ENCODE data around the gene MRPS23.

The MRPS23 gene

GRCh38 chr17:57849874-57850754, at the start of gene MRPS23 (continued):
- TF ChIP-seq, protein P1, sequence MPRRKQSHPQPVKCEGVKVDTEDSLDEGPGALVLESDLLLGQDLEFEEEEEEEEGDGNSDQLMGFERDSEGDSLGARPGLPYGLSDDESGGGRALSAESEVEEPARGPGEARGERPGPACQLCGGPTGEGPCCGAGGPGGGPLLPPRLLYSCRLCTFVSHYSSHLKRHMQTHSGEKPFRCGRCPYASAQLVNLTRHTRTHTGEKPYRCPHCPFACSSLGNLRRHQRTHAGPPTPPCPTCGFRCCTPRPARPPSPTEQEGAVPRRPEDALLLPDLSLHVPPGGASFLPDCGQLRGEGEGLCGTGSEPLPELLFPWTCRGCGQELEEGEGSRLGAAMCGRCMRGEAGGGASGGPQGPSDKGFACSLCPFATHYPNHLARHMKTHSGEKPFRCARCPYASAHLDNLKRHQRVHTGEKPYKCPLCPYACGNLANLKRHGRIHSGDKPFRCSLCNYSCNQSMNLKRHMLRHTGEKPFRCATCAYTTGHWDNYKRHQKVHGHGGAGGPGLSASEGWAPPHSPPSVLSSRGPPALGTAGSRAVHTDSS (tag by site-specific recombination; IDR thresholded peaks at IDR 0.05), result no peak
- TF ChIP-seq ZNF138 (tag by site-specific recombination; IDR thresholded peaks at IDR 0.05; ENCODE audit: borderline replicate concordance) (no peak), ZBTB17 (tag by site-specific recombination; IDR thresholded peaks at IDR 0.05) (peak; percentile 100), ZNF366 (tag by site-specific recombination; conservative IDR thresholded peaks at IDR 0.05) (peak; percentile 50), YY2 (tag by site-specific recombination; IDR thresholded peaks at IDR 0.05) (peak; percentile 93), ZNF121 (tag by site-specific recombination; IDR thresholded peaks at IDR 0.05) (no peak), ZNF776 (tag by site-specific recombination; IDR thresholded peaks at IDR 0.05; ENCODE audit: borderline replicate concordance) (no peak), ZNF184 (tag by site-specific recombination; IDR thresholded peaks at IDR 0.05) (peak; percentile 86; the same call in 1 of the 2 replicates), ZNF175 (tag by site-specific recombination; IDR thresholded peaks at IDR 0.05) (no peak), ZNF133 (tag by site-specific recombination; IDR thresholded peaks at IDR 0.05) (no peak), ZNF621 (tag by site-specific recombination; IDR thresholded peaks at IDR 0.05) (no peak), ZNF354C (tag by site-specific recombination; IDR thresholded peaks at IDR 0.05; ENCODE audit: borderline replicate concordance, low read depth) (no peak), ZFP41 (tag by site-specific recombination; IDR thresholded peaks at IDR 0.05; ENCODE audit: borderline replicate concordance) (no peak), EGR2 (tag by site-specific recombination; IDR thresholded peaks at IDR 0.05; ENCODE audit: low read depth) (peak; percentile 51), ZNF707 (tag by site-specific recombination; IDR thresholded peaks at IDR 0.05) (no peak), MZF1 (tag by site-specific recombination; IDR thresholded peaks at IDR 0.05; ENCODE audit: borderline replicate concordance) (peak; percentile 64; the same call in 1 of the 2 replicates), GLI2 (tag by site-specific recombination; IDR thresholded peaks at IDR 0.05; ENCODE audit: borderline replicate concordance, low read depth) (no peak), ZNF514 (tag by site-specific recombination; IDR thresholded peaks at IDR 0.05) (no peak), SP2 (tag by site-specific recombination; IDR thresholded peaks at IDR 0.05) (peak; percentile 86), ZBTB8A (tag by site-specific recombination; IDR thresholded peaks at IDR 0.05) (peak; percentile 94), ZNF623 (tag by site-specific recombination; IDR thresholded peaks at IDR 0.05) (no peak; the same call in 1 of the 2 replicates), ZNF692 (tag by site-specific recombination; IDR thresholded peaks at IDR 0.05) (peak; percentile 87), ZBTB21 (tag by site-specific recombination; IDR thresholded peaks at IDR 0.05) (0 out of 2 replicates have a peak, but pooled peaks have one; percentile 73), ZNF292 (tag by site-specific recombination; IDR thresholded peaks at IDR 0.05; ENCODE audit: borderline replicate concordance, low read depth) (no peak), ZNF48 (tag by site-specific recombination; IDR thresholded peaks at IDR 0.05) (no peak), ZNF211 (tag by site-specific recombination; IDR thresholded peaks at IDR 0.05; ENCODE audit: low read depth) (no peak), ZNF114 (tag by site-specific recombination; IDR thresholded peaks at IDR 0.05) (no peak), ZEB2 (tag by site-specific recombination; IDR thresholded peaks at IDR 0.05) (peak; percentile 99)
- TF ChIP-seq, protein P2, sequence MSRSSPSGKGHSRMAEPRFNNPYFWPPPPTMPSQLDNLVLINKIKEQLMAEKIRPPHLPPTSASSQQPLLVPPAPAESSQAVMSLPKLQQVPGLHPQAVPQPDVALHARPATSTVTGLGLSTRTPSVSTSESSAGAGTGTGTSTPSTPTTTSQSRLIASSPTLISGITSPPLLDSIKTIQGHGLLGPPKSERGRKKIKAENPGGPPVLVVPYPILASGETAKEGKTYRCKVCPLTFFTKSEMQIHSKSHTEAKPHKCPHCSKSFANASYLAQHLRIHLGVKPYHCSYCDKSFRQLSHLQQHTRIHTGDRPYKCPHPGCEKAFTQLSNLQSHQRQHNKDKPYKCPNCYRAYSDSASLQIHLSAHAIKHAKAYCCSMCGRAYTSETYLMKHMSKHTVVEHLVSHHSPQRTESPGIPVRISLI (tag by site-specific recombination; IDR thresholded peaks at IDR 0.05), result no peak
- TF ChIP-seq, protein P3, sequence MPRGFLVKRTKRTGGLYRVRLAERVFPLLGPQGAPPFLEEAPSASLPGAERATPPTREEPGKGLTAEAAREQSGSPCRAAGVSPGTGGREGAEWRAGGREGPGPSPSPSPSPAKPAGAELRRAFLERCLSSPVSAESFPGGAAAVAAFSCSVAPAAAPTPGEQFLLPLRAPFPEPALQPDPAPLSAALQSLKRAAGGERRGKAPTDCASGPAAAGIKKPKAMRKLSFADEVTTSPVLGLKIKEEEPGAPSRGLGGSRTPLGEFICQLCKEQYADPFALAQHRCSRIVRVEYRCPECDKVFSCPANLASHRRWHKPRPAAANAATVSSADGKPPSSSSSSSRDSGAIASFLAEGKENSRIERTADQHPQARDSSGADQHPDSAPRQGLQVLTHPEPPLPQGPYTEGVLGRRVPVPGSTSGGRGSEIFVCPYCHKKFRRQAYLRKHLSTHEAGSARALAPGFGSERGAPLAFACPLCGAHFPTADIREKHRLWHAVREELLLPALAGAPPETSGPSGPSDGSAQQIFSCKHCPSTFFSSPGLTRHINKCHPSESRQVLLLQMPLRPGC (tag by site-specific recombination; IDR thresholded peaks at IDR 0.05), result peak; percentile 69; the same call in 1 of the 2 replicates
- TF ChIP-seq, protein P4, sequence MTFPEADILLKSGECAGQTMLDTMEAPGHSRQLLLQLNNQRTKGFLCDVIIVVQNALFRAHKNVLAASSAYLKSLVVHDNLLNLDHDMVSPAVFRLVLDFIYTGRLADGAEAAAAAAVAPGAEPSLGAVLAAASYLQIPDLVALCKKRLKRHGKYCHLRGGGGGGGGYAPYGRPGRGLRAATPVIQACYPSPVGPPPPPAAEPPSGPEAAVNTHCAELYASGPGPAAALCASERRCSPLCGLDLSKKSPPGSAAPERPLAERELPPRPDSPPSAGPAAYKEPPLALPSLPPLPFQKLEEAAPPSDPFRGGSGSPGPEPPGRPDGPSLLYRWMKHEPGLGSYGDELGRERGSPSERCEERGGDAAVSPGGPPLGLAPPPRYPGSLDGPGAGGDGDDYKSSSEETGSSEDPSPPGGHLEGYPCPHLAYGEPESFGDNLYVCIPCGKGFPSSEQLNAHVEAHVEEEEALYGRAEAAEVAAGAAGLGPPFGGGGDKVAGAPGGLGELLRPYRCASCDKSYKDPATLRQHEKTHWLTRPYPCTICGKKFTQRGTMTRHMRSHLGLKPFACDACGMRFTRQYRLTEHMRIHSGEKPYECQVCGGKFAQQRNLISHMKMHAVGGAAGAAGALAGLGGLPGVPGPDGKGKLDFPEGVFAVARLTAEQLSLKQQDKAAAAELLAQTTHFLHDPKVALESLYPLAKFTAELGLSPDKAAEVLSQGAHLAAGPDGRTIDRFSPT (tag by site-specific recombination; IDR thresholded peaks at IDR 0.05), result no peak
